ENCODE results near the gene NCL. TPM values are rescaled to one million over a fixed set of nuclear protein-coding genes. Genes with fewer than 3 reads are reported as not detected.

Gene NCL
- total and polyA plus RNA-seq, 9 donors = 113 to 862 (median 690) TPM

GRCh38 chr2:231457101-231457500 lies 7.2 kb downstream of the NCL start:
- no peaks in the 10 kb centered on the region for H3K9me3 ChIP-seq (replicated peaks; ENCODE audit: control insufficient read depth, low read depth, low read length)
- H3K4me1 ChIP-seq (ENCODE audit: control insufficient read depth, insufficient read depth, low read length) = no peaks in the 10 kb centered on the region
- H3K36me3 ChIP-seq (ENCODE audit: control insufficient read depth, insufficient read depth, low read length) = peaks cover 90% of the 10 kb centered on the region
- H3K4me3 ChIP-seq (ENCODE audit: low read length) = no peak overlapping the region
- H3K27me3 ChIP-seq (ENCODE audit: control insufficient read depth, insufficient read depth, low read length) = no peaks in the 10 kb centered on the region
- no peak overlapping the region for H3K27ac ChIP-seq (ENCODE audit: low read length)
- WGBS (ENCODE audit: insufficient coverage) = no CpG with 5 or more reads among the region's 4 CpGs
- no peak for DNase-seq

GRCh38 chr2:231456295-231457004 lies 7.8 kb downstream of the NCL start:
- DNase-seq = no peak
- WGBS (ENCODE audit: insufficient coverage) = 87% methylated on average over 2 of the region's 6 CpGs

GRCh38 chr2:231455890-231456289 lies 8.4 kb downstream of the NCL start:
- Histone ChIP-seq H3K27ac (ENCODE audit: low read length) (no peak overlapping the region), H3K27me3 (ENCODE audit: control insufficient read depth, insufficient read depth, low read length) (no peaks in the 10 kb centered on the region), H3K4me3 (ENCODE audit: low read length) (no peak overlapping the region), H3K4me1 (ENCODE audit: control insufficient read depth, insufficient read depth, low read length) (no peaks in the 10 kb centered on the region), H3K9me3 (replicated peaks; ENCODE audit: control insufficient read depth, low read depth, low read length) (no peaks in the 10 kb centered on the region), H3K36me3 (ENCODE audit: control insufficient read depth, insufficient read depth, low read length) (peaks cover 87% of the 10 kb centered on the region)
- WGBS (ENCODE audit: insufficient coverage) = 80% methylated on average over 1 of the region's 6 CpGs
- no peak for DNase-seq

More at GRCh38 chr2:231456295-231457004, 7.8 kb downstream of the NCL start:
- H3K4me1 ChIP-seq (ENCODE audit: control insufficient read depth, insufficient read depth, low read length) = no peaks in the 10 kb centered on the region
- no peak overlapping the region for H3K4me3 ChIP-seq (ENCODE audit: low read length)
- no peaks in the 10 kb centered on the region for H3K9me3 ChIP-seq (replicated peaks; ENCODE audit: control insufficient read depth, low read depth, low read length)
- H3K36me3 ChIP-seq (ENCODE audit: control insufficient read depth, insufficient read depth, low read length) = peaks cover 90% of the 10 kb centered on the region
- no peaks in the 10 kb centered on the region for H3K27me3 ChIP-seq (ENCODE audit: control insufficient read depth, insufficient read depth, low read length)
- H3K27ac ChIP-seq (ENCODE audit: low read length) = no peak overlapping the region

GRCh38 chr2:231455222-231455621 lies 9.1 kb downstream of the NCL start:
- Histone ChIP-seq H3K4me3 (ENCODE audit: low read length) (no peak overlapping the region), H3K36me3 (ENCODE audit: control insufficient read depth, insufficient read depth, low read length) (peaks cover 81% of the 10 kb centered on the region)

GRCh38 chr2:231454361-231454791 lies 9.9 kb downstream of the NCL start:
- H3K9me3 ChIP-seq (replicated peaks; ENCODE audit: control insufficient read depth, low read depth, low read length) = no peaks in the 10 kb centered on the region
- DNase-seq = no peak
- peaks cover 73% of the 10 kb centered on the region for H3K36me3 ChIP-seq (ENCODE audit: control insufficient read depth, insufficient read depth, low read length)
- WGBS (ENCODE audit: insufficient coverage) = 60% methylated on average over 1 of the region's 4 CpGs
- no peaks in the 10 kb centered on the region for H3K27me3 ChIP-seq (ENCODE audit: control insufficient read depth, insufficient read depth, low read length)
- no peak overlapping the region for H3K27ac ChIP-seq (ENCODE audit: low read length)
- no peak overlapping the region for H3K4me3 ChIP-seq (ENCODE audit: low read length)
- no peaks in the 10 kb centered on the region for H3K4me1 ChIP-seq (ENCODE audit: control insufficient read depth, insufficient read depth, low read length)

More at GRCh38 chr2:231455222-231455621, 9.1 kb downstream of the NCL start:
- WGBS (ENCODE audit: insufficient coverage) = 85% methylated on average over 9 of the region's 11 CpGs
- no peaks in the 10 kb centered on the region for H3K9me3 ChIP-seq (replicated peaks; ENCODE audit: control insufficient read depth, low read depth, low read length)
- no peaks in the 10 kb centered on the region for H3K27me3 ChIP-seq (ENCODE audit: control insufficient read depth, insufficient read depth, low read length)
- no peak overlapping the region for H3K27ac ChIP-seq (ENCODE audit: low read length)
- no peak for DNase-seq
- no peaks in the 10 kb centered on the region for H3K4me1 ChIP-seq (ENCODE audit: control insufficient read depth, insufficient read depth, low read length)

- H3K4me1 ChIP-seq (ENCODE audit: control insufficient read depth, insufficient read depth, low read length) = no peaks in the 10 kb centered on the region
- H3K27me3 ChIP-seq (ENCODE audit: control insufficient read depth, insufficient read depth, low read length) = no peaks in the 10 kb centered on the region
- H3K4me3 ChIP-seq (ENCODE audit: low read length) = no peak overlapping the region
- no peak overlapping the region for H3K27ac ChIP-seq (ENCODE audit: low read length)
- H3K9me3 ChIP-seq (replicated peaks; ENCODE audit: control insufficient read depth, low read depth, low read length) = no peaks in the 10 kb centered on the region
- no peak for DNase-seq
- peaks cover 58% of the 10 kb centered on the region for H3K36me3 ChIP-seq (ENCODE audit: control insufficient read depth, insufficient read depth, low read length)
- 43% methylated on average over 4 of the region's 10 CpGs for WGBS (ENCODE audit: insufficient coverage)
These were observed 11.3 kb downstream of the NCL start for GRCh38 chr2:231452799-231453508.

GRCh38 chr2:231450548-231450989 lies 13.7 kb downstream of the NCL start:
- H3K4me1 ChIP-seq (ENCODE audit: control insufficient read depth, insufficient read depth, low read length) = no peaks in the 10 kb centered on the region
- no peak overlapping the region for H3K4me3 ChIP-seq (ENCODE audit: low read length)
- peaks cover 38% of the 10 kb centered on the region for H3K36me3 ChIP-seq (ENCODE audit: control insufficient read depth, insufficient read depth, low read length)
- H3K27me3 ChIP-seq (ENCODE audit: control insufficient read depth, insufficient read depth, low read length) = no peaks in the 10 kb centered on the region
- WGBS (ENCODE audit: insufficient coverage) = no CpG with 5 or more reads among the region's 4 CpGs
- no peak overlapping the region for H3K27ac ChIP-seq (ENCODE audit: low read length)
- H3K9me3 ChIP-seq (replicated peaks; ENCODE audit: control insufficient read depth, low read depth, low read length) = no peaks in the 10 kb centered on the region
- DNase-seq = no peak

GRCh38 chr2:231449503-231450054 lies 14.7 kb downstream of the NCL start:
- WGBS (ENCODE audit: insufficient coverage) = 83% methylated on average over 1 of the region's 4 CpGs
- no peaks in the 10 kb centered on the region for H3K4me1 ChIP-seq (ENCODE audit: control insufficient read depth, insufficient read depth, low read length)
- no peak overlapping the region for H3K27ac ChIP-seq (ENCODE audit: low read length)
- H3K4me3 ChIP-seq (ENCODE audit: low read length) = no peak overlapping the region
- no peaks in the 10 kb centered on the region for H3K27me3 ChIP-seq (ENCODE audit: control insufficient read depth, insufficient read depth, low read length)
- H3K36me3 ChIP-seq (ENCODE audit: control insufficient read depth, insufficient read depth, low read length) = peaks cover 30% of the 10 kb centered on the region
- DNase-seq = no peak
- no peaks in the 10 kb centered on the region for H3K9me3 ChIP-seq (replicated peaks; ENCODE audit: control insufficient read depth, low read depth, low read length)

GRCh38 chr2:231436957-231437356 lies 27.3 kb downstream of the NCL start:
- Histone ChIP-seq H3K4me1 (ENCODE audit: control insufficient read depth, insufficient read depth, low read length) (no peaks in the 10 kb centered on the region), H3K27me3 (ENCODE audit: control insufficient read depth, insufficient read depth, low read length) (no peaks in the 10 kb centered on the region), H3K36me3 (ENCODE audit: control insufficient read depth, insufficient read depth, low read length) (no peaks in the 10 kb centered on the region), H3K27ac (ENCODE audit: low read length) (no peak overlapping the region), H3K4me3 (ENCODE audit: low read length) (no peak overlapping the region), H3K9me3 (replicated peaks; ENCODE audit: control insufficient read depth, low read depth, low read length) (no peaks in the 10 kb centered on the region)
- WGBS (ENCODE audit: insufficient coverage) = 94% methylated on average over 10 of the region's 13 CpGs
- no peak for DNase-seq

- H3K27me3 ChIP-seq (ENCODE audit: control insufficient read depth, insufficient read depth, low read length) = no peaks in the 10 kb centered on the region
- H3K36me3 ChIP-seq (ENCODE audit: control insufficient read depth, insufficient read depth, low read length) = no peaks in the 10 kb centered on the region
- no peak overlapping the region for H3K27ac ChIP-seq (ENCODE audit: low read length)
- H3K4me1 ChIP-seq (ENCODE audit: control insufficient read depth, insufficient read depth, low read length) = no peaks in the 10 kb centered on the region
- DNase-seq = no peak
- WGBS (ENCODE audit: insufficient coverage) = 84% methylated on average over 7 of the region's 8 CpGs
- no peaks in the 10 kb centered on the region for H3K9me3 ChIP-seq (replicated peaks; ENCODE audit: control insufficient read depth, low read depth, low read length)
- H3K4me3 ChIP-seq (ENCODE audit: low read length) = no peak overlapping the region
These were observed 30.3 kb downstream of the NCL start for GRCh38 chr2:231433990-231434389.
